NOMO-1 treated with dmso at 0.1 percent for 144 hours (cell line): ENCODE measurements around the gene DESI2.

Source experiments
- DNase-seq: peaks from one replicate; lab custom pipeline; 2025; ENCODE audit not compliant: unreplicated experiment; lab: John Stamatoyannopoulos, UW

Gene DESI2

DNA sequence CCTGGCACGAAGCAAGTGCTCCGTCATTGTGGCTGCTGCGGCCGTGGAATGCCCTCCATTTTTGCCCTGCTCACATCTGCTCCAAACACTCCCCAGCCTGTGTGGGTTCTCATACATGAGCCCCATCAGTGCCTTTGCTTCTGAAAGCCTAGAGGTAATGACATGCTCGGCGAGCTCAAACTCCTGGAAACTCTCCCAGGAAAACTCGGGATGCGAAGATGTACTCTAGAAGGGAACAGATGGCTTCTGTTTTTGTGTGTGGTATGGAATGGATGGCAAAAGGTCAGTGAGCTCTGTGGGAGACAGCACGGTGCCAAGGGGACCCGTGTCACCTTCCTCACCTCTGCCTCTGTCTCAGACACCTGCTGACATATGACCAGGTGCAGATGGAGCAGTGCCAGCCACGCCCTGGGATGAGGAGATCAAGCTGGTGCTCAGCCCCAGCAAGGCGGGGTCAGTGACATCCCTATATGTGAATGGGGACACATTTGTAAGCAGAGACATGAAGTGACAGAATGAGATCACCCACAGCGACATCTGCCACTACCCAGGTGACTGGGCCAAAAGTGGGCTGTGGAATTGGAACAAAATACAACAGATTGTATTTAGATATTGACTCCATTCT, 98.5 kb downstream of the DESI2 start:
- DNase-seq, result no peak

DNA sequence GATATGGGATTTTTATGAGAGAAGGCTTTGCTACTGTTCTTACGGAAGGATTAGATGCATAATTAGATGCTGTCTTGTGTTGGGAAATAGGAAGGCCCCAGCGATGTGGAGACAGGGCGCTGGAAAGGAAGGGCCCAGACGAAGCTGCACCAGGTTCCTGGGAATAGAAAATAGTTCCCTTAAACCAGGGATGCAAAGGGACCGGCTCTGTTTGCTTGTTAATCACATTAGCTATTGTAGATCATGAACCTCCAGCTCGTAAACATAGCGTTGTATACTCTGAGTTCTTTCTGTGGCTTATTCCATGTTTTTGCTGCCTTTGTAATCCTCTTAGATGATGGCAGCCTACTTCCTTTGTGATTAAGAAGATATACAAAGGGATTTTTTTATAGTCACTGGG, 102.7 kb downstream of the DESI2 start:
- DNase-seq, result no peak

DNA sequence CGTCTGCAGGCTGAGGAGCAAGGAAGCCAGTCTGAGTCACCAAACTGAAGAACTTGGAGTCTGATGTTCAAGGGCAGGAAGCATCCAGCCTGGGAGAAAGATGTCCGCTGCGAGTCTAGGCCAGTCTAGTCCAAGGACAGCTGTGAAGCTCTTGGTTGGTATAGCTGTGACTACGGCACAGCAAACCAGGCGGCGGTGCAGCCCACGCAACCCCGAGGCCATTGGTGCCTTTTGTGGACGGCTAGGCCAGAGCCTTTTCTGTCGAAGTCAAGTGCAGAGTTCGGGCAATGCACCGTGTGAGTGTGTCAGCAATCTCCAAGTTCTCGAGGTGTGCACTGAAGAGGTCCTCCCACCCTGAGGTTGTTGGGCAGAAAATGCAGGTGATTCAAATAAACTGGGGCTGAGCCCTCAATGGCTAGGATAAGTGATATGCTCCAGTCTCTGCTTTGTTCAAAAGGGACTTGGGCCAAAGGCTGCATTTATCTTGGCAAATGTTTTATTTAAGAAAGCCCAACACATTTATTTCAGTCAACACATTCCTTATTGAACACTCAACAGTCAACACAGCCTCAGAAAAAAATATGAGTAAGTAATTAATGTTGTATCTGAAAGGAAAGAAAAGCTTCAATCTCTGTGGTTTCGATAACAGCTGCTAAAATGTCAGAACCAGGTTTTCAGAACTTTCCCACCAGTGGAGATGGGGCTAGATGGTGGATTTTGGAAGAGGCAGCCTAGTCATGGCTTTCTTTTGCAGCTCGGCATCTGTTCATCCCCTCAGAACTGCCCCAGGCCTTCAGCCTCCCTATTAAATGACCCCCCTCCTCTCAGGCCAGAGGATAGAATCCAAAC, 104.4 kb downstream of the DESI2 start:
- no peak for DNase-seq
